GM18870 (cell line): ENCODE data around the gene BTN3A1.
"Not testable (repeated sequence)": the region's sequence is repeated elsewhere in the genome, so short reads cannot be mapped to it uniquely, and the experiment has no call there.

Source experiments
- ATAC-seq: cut with Tn5 transposase; IDR thresholded peaks from one replicate; pipeline ENCODE4 v1.9.1; 2021; ENCODE audit warnings: moderate library complexity; ENCODE audit not compliant: unreplicated experiment

BTN3A1 gene

GRCh38 chr6:26412954-26413353 lies 10.9 kb downstream of the BTN3A1 start:
- no peak for ATAC-seq

GRCh38 chr6:26414281-26414680 lies 12.2 kb downstream of the BTN3A1 start:
- no peak for ATAC-seq

GRCh38 chr6:26415036-26415614 lies 13.1 kb downstream of the BTN3A1 start:
- no peak for ATAC-seq

- ATAC-seq = no peak
Measured at GRCh38 chr6:26415791-26416190, 13.7 kb downstream of the BTN3A1 start.

- no peak for ATAC-seq
Measured at GRCh38 chr6:26416288-26416687, 14.2 kb downstream of the BTN3A1 start.

GRCh38 chr6:26418077-26418476 lies 16.0 kb downstream of the BTN3A1 start:
- not testable (repeated sequence) for ATAC-seq

GRCh38 chr6:26418795-26419194 lies 16.7 kb downstream of the BTN3A1 start:
- not testable (repeated sequence) for ATAC-seq

- ATAC-seq = no peak
Measured at GRCh38 chr6:26420688-26421171, 18.7 kb downstream of the BTN3A1 start.

GRCh38 chr6:26421259-26422144 lies 19.4 kb downstream of the BTN3A1 start:
- ATAC-seq = peak; percentile 70

- no peak for ATAC-seq
Measured at GRCh38 chr6:26422329-26422728, 20.3 kb downstream of the BTN3A1 start.

- no peak for ATAC-seq
Measured at GRCh38 chr6:26426691-26427450, 24.8 kb downstream of the BTN3A1 start.

GRCh38 chr6:26427451-26427809 lies 25.4 kb downstream of the BTN3A1 start:
- ATAC-seq = no peak

- no peak for ATAC-seq
Measured at GRCh38 chr6:26428206-26428605, 26.1 kb downstream of the BTN3A1 start.

GRCh38 chr6:26430787-26431186 lies 28.7 kb downstream of the BTN3A1 start:
- no peak for ATAC-seq

- ATAC-seq = no peak
Measured at GRCh38 chr6:26431258-26432172, 29.4 kb downstream of the BTN3A1 start.

- ATAC-seq = no peak
Measured at GRCh38 chr6:26432627-26433201, 30.6 kb downstream of the BTN3A1 start.

- not testable (repeated sequence) for ATAC-seq
Measured at GRCh38 chr6:26433680-26434079, 31.6 kb downstream of the BTN3A1 start.

- ATAC-seq = no peak
Measured at GRCh38 chr6:26436018-26436417, 33.9 kb downstream of the BTN3A1 start.

GRCh38 chr6:26437550-26437949 lies 35.5 kb downstream of the BTN3A1 start:
- no peak for ATAC-seq

- no peak for ATAC-seq
Measured at GRCh38 chr6:26438000-26438399, 35.9 kb downstream of the BTN3A1 start.
